DND-41 (cell line): ENCODE data around the gene MTURN.

Experiments used
- CTCF ChIP-seq: IDR thresholded peaks from 2 replicates; pipeline ENCODE4 v1.5.1; 2012; ENCODE audit warnings: borderline replicate concordance, low read length, moderate library complexity, mild to moderate bottlenecking; ENCODE audit not compliant: poor library complexity, severe bottlenecking; ENCODE audit errors: extremely low read depth
- EZH2 ChIP-seq: IDR thresholded peaks from 3 replicates; pipeline ENCODE4 v1.6.1; 2012; ENCODE audit warnings: borderline replicate concordance, low read depth, mild to moderate bottlenecking, moderate library complexity, low read length, inconsistent platforms; ENCODE audit not compliant: severe bottlenecking

GRCh38 chr7:30112103-30112713 lies 22.6 kb upstream of the MTURN start:
- TF ChIP-seq CTCF (no peak), EZH2 (no peak)
